HG03045 (cell line): ENCODE results near the gene SBF2.
"Not testable (repeated sequence)": the region's sequence is repeated elsewhere in the genome, so short reads cannot be mapped to it uniquely, and the experiment has no call there.

ENCODE experiments used
- ATAC-seq: cut with Tn5 transposase; IDR thresholded peaks from one replicate; pipeline ENCODE4 v1.9.1; 2021; ENCODE audit warnings: mild to moderate bottlenecking, moderate library complexity; ENCODE audit not compliant: unreplicated experiment

SBF2 gene

DNA sequence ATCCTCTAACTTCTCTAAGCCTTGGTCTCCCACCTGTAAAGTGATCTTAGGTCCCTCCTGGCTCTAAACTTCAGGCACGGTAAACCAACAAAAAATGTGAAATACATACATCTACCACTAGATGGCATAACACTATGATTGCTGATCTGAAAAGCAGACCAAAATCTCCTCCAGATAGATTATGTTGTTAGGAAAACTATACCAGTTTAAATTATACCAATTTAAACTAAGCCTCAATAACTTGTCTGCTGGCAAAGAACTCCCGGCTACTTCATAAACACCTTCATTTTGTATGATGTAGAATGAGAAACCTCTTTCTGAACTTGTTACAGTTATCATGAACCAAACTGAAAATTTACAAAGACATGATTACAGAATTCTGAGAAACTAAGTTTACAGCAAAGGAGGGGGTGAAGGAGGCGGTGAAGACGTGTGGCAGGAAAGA is 85.9 kb downstream of the SBF2 start:
- ATAC-seq: no peak

DNA sequence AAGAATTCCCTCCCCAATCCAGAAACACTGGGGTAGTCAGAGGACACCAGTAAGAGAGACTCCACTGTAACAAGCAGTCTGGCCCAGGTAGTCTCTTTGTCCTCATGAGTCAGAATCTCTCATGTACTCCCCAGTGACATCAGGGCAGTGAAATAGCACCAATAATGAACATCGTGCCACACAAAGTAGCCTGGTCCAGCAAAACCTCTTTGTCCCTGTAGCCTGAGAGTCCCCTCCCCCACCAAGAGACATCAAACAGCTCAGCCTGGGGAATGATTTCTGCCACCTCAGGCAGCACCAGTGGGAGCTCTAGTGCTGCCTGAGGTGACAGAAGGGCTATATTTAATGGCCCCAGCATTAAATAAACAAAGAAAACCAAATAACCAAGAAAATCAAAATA is 88.1 kb downstream of the SBF2 start:
- ATAC-seq: no peak

DNA sequence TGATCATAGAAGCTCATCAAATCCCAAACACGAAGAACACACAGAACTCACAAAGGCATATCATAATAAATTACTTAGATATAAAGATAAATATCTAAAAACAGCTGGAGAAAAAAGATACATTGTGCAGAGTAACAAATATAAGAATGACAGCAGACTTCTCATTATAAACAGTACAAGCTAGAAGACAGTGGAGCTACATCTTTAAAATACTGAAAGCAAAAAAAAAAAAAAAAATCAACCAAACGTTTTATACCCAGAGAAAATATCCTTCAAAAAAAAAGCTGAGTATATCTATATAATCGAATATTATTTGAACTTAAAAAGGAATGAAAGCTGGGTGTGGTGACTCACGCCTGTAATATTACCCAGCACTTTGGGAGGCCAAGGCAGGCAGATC is 90.0 kb downstream of the SBF2 start:
- no peak for ATAC-seq

DNA sequence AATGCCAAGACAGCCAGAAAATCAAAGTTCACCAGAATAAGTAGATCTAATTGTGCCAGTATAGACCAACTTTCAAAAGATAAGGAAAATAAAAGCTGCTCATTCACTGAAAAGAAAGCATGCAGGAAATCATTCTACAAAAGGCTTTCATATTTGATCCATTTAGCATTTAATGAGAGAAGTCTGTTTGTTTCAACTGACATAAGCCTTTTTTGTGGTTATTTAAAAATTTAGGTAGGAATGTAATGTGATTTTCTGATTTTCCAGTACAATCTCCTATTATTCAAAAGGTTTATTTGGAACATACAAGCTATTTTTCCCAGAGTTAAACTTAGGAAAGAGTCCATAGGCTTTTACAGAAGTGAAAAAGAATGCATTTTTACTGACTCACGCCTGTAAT is 92.7 kb downstream of the SBF2 start:
- ATAC-seq: no peak

DNA sequence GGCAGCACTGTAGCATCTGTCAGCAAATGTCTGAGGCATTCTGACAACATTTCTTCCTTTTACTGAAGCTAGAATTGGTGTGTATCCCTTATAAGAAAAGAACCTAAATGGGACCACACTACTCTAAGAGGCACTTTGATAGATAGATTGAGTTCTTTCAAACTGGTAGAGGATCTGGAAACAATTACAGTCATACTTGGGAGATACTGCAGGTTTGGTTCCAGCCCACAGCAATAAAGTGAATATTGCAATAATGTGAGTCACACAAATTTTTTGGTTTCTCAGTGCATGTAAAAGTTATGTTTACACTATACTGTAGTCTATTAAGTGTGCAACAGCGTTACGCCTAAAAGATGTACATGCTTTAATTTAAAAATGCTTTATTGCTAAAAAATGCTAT is 96.9 kb downstream of the SBF2 start:
- ATAC-seq: no peak

DNA sequence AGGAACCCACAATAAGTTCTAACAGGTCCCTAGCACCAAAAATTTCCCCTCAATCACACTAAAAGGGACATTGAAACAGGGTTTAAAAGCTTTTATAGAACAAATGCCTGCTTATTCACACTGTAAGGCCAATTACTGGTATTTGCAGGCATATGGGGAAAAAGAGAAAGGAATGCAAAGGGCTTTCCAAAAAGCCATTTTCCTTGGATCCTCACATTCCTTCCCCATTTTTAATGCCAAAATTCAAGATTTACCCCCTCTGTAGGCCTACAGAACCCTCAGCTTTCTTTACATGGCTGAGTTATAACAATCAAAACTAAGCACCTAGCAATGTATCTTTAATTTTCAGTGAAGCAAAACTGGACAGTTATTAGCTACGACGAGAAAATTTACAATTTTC is 102.0 kb downstream of the SBF2 start:
- no peak for ATAC-seq

DNA sequence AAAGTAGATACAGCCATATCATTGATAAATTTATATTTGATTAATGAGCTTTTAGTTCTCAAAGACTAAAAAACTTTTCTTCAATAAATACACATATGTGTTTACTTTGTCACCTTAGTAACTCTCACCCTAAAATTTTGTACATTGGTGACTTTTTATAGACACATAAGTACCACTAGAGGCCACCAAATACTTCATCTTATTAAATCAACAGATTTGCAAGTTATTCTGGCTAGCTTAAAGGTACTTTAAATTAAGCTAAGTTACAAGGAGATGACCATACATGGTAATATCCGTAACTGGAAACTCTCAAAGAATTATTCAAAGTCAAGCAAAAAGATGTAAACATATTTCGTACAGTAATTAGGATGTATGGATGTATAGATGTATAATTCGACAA is 112.2 kb downstream of the SBF2 start:
- ATAC-seq: no peak

DNA sequence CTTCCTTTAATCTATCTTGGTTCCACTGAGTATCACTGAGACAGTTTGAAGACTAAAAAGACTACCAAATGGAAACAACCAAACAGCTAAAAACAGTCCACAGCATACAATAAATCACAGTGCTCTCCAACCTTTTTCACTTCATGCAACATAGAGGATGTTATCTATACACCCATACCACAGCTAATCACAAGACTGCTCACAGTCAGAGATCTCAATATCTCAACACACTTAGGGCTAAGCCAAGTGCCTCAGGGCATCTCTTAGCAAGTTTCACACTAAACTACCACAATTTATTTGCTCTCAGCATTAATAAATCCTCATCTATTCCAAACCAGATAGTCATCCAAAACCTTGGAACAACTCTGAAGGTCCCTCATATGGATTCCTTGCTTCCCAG is 129.4 kb downstream of the SBF2 start:
- no peak for ATAC-seq

DNA sequence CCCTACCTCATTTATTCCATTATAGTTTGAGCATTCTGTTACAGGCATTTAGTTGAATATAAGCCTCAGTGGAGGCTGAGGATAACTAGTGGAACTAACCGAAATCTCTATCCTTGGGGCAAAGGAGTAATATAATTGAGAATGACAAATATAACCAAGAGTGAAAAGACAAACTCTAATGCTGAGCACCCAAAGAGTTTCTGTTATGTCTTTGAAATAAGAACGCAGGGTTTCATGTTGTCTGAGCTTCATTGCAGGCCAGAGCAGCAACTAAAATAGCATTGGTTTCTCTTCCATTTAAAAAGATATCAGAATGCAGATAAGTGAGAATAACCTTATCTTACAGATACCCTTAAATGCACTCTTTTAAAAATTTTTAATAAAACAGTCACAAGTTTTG is 131.8 kb downstream of the SBF2 start:
- no peak for ATAC-seq

DNA sequence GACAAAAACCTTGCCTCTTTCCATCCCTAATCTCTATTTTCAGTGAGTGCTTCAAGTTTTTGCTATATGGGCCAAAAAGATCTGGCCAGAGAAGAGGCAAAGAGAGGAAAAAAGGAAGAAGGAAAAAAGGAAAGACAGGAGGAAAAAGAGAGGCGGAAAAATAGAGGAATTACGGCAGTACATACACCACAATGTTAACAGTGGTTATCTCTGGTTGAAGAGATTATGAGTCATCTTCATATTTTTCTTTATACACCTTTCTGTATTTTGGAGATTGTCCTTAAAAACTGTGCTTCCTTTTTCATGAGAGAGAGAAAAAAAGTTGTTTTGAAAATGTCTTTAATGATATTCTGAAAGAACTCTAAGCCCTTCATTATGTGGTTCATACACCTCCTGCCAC is 133.7 kb downstream of the SBF2 start:
- no peak for ATAC-seq

DNA sequence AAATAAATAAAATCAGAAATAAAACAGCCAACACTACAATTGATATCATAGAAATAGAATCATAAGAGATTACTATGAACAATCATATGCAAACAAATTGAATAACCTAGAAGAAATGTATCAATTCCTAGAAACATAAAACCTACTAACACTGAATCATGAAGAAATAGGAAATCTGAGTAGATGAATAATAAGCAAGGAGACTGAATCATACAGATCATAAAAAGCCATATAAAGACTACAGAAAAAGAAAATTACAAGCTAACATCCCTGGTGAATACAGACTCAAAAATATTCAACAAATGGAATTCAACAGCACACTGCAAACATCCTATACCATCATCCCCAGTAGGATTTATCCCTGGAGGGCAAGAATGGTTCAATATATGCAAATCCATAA is 135.6 kb downstream of the SBF2 start:
- no peak for ATAC-seq

DNA sequence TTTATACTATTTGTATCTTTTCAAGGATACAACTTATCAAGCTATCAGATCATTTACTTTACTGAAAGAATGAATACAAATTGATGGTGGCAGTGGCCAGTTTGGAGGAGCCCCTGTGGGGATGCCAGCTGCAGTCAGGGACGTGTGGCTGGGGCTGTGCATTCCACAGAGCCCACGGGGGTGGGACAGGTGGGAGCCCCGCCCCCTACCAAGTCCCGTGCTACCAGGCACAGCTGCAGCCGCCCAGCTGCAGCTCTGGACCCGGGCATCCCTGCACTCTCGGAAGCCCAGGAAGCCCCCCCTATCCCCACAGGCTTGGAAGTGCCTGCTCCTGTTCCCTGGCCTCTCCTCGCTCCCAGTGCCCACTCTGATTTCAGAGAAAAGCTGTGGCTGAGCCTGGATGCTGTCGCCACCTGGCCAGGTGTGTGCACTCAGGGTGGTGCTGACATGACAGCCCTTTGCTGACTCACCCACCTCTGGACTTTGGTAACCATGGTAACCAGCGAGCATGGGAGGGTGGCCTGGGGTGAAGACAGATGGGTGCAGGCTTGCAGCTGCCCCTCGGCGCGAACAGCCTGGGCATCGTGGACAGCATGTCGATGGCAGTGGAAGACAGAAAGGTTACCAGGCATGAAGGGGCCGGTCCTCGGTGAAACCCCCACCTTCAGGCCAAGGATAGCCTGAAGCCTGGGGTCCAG is 138.1 kb downstream of the SBF2 start:
- ATAC-seq: no peak

DNA sequence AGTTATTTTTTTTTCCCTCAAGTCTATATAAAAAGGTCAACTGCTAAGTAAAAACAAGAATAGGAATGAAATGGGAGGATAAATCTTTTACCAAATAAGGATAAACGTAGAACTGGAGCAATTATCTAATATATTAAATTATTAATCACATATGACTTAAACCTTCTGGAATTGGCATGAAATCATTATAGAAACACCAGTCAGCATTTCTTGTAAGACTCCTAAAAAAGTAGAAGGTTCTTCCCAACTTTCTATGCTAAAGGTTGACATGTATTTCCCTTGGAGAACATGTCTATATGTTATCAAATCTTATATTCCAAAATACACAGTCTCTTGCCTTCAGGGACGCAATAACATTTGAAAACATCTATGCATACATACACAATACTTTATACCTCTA is 143.2 kb downstream of the SBF2 start:
- no peak for ATAC-seq

DNA sequence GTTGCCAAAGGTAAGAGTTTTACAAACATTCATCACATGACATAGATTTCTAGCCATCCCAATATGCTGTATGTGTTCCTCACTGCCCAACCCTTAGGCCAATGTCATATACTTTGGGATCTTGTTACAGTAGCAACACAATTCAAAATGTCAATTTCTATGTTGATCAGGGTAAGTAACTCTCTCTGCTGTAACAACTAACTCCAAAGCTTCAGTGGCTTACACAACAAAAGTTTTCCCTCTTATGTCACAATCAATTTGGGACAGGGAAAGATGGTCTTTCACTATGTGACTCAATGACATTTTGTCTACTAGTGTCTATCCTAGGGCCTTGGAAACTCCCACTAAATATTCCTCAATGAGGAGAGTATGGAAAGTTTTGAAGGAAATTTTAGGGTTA is 144.5 kb downstream of the SBF2 start:
- no peak for ATAC-seq

DNA sequence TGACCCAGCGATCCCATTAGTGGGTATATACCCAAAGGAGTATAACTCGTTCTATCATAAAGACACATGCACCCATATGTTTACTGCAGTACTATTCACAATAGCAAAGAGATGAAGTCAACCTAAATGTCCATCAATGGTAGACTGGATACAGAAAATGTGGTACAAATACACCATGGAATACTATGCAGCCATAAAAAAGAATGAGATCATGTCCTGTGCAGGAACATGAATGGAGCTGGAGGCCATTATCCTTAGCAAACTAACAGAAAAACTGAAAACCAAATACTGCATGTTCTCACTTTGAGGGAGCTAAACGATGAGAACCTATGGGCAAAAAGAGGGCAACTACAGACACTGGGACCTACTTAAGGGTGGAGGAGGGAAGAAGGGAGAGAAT is 146.8 kb downstream of the SBF2 start:
- no peak for ATAC-seq

DNA sequence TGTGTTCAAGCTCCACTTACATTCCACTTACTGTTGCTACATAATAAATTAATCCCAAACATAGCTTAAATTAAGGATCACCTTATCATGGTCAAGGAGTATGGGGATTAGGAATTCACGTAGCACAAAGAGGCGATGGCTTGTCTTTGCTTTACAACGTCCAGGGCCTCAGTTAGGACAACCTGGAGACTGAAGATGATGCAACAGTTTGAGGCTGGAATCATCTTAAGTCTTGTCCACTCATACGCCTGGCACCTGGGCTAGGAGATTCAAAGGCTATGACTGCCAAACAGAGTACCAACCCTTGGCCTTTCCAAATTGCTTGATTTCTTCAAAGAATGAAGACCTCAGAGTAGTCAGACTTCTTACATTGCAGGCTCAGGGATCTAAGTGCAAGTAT is 149.1 kb downstream of the SBF2 start:
- ATAC-seq: no peak

DNA sequence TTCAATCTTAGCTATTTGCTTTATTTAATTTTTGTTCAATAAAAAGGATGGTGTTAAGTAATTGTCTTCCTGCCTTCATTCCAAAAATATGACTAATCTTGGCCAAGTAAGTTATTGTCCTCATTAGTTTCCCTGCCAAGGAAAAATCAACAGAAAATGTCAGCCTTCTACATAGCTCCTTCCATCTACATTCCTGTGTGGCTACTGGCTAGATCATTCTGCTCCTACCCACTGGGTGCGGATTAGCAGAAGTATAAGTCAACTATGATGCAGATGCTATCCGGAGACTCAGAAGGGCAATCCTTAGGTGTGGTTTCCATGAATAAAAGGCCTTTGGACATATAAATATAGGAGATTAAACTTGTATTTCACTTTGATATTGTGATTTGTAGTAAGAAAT is 154.4 kb downstream of the SBF2 start:
- ATAC-seq: no peak

DNA sequence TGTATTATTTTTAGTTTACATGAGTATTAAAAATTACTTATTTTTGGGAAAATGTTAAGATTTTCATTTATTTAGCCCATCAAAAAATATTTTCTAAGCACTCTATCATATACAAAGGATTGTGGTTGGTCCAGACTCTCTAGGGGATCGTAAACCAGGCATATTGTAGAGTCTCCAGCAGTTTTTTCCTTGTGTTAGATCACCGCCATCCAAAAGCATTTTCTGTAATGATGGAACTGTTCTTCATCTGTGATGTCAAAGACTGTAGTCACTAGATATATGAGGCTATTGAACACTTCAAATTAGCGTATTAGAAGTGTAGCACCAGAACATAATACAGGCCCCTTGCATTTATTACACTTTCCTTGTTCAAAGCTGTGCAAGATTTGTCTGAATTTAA is 154.9 kb downstream of the SBF2 start:
- no peak for ATAC-seq

DNA sequence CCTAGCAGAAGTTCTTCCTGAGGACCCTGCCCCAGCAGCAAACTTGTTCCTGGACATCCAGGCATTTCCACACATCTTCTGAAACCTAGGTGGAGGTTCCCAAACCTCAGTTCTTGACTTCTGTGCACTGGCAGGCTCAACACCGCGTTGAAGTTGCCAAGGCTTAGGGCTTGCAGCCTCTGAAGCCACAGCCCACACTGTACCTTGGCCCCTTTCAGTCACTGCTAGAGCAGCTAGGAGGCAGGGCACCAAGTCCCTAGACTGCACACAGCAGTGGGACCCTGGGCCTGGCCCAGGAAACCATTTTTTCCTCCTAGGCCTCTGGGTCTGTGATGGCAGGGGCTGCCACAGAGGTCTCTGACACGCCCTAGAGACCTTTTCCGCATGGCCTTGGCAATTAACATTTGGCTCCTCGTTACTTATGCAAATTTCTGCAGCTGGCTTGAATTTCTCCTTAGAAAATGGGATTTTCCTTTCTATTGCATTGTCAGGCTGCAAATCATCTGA is 159.0 kb downstream of the SBF2 start:
- no peak for ATAC-seq

DNA sequence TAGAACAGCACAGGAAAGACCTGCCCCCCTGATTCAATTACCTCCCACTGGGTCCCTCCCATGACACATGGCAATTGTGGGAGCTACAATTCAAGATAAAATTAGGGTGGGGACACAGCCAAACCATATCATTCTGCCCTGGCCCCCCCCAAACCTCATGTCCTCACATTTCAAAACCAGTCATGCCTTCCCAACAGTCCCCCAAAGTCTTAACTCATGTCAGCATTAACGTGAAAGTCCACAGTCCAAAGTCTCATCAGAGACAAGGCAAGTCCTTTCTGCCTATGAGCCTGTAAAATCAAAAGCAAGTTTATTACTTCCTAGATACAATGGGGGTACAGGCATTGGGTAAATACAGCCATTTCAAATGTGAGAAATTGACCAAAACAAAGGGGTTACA is 159.8 kb downstream of the SBF2 start:
- not testable (repeated sequence) for ATAC-seq

DNA sequence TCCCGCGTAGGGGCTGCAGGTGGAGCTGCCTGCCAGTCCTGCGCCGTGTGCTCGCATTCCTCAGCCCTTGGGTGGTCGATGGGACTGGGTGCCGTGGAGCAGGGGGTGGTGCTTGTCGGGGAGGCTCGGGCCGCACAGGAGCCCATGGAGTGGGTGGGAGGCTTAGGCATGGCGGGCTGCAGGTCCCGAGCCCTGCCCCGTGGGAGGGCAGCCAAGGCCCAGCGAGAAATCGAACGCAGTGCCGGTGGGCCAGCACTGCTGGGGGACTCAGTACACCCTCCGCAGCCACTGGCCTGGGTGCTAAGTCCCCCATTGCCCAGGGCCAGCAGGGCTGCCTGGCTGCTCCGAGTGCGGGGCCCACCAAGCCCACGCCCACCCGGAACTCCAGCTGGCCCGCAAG is 160.8 kb downstream of the SBF2 start:
- not testable (repeated sequence) for ATAC-seq

DNA sequence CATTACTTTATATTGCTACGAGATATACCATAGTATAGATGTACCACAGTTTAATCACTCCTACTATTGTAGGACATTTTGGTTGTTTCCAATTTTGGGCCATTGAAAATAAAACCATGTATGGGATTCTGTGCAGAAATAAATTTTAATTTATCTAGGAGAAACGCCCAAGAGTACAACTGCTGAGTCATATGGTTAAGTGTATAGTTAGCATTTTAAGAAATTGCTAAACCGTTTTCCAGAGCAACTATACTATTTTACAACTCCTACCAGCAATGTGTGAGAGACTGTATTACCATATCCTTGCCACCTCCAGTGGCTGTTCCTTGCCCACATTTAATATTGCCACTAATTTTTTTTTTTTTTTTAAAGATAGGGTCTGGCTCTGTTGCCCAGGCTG is 163.1 kb downstream of the SBF2 start:
- ATAC-seq: no peak

DNA sequence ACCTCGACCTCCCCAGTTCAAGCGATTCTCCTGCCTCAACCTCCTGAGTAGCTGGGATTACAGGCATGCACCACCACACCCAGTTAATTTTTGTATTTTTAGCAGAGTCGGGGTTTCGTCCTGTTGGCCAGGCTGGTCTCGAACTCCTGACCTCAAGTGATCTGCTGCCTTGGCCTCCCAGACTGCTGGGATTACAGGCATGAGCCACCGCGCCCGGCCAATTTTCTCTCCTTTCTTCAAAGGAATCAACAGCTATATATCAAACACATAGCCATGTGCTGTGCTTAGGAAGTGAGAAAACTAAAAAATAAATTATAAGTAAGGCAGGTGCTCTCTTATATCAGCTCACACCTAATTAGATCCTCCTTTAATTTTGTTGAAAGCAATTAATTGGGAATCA is 164.8 kb downstream of the SBF2 start:
- not testable (repeated sequence) for ATAC-seq
